WTC11 (cell line): ENCODE measurements around the gene GARS1. TPM values are rescaled to one million over a fixed set of nuclear protein-coding genes. Genes with fewer than 3 reads are reported as not detected.

Source experiments
- ATAC-seq: fragments of 200-7000 bp; cut with Tn5 transposase; 2 replicates; pipeline ENCODE4 v1.10.0; 2021; ENCODE audit warnings: mild to moderate bottlenecking, moderate library complexity
- CTCF ChIA-PET: fragments of 300-600 bp; sonication (Branson Sonifier 250); formaldehyde crosslinking; loops from one replicate; lab custom pipeline; 2021; ENCODE audit warnings: antibody characterized with exemption; lab: Charles Lee
- POLR2A ChIA-PET: fragments of 350-600 bp; sonication (Branson Sonifier 250); formaldehyde crosslinking; loops from one replicate; lab custom pipeline; 2021; ENCODE audit warnings: antibody characterized with exemption; lab: Charles Lee
- DNase-seq: peaks from one replicate; pipeline ENCODE4 v3.0.0; 2021; ENCODE audit warnings: low spot score
- H3K27ac Mint-ChIP-seq: 2 replicates; pipeline ENCODE4 v1.8.0; 2021; ENCODE audit warnings: mixed read lengths
- H3K27me3 Mint-ChIP-seq: 2 replicates; pipeline ENCODE4 v1.8.0; 2021; ENCODE audit warnings: low read depth, mild to moderate bottlenecking, moderate library complexity, mixed read lengths
- H3K36me3 Mint-ChIP-seq: 2 replicates; pipeline ENCODE4 v1.8.0; 2021; ENCODE audit warnings: mixed read lengths
- H3K4me1 Mint-ChIP-seq: 2 replicates; pipeline ENCODE4 v1.8.0; 2022; ENCODE audit warnings: mixed read lengths
- H3K4me3 Mint-ChIP-seq: 2 replicates; pipeline ENCODE4 v1.8.0; 2021; ENCODE audit warnings: mild to moderate bottlenecking, moderate library complexity, mixed read lengths
- H3K9me3 Mint-ChIP-seq: 2 replicates; pipeline ENCODE4 v1.8.0; 2021; ENCODE audit warnings: mixed read lengths
- AFF4 ChIP-seq: sonication (generic); formaldehyde crosslinking; IDR thresholded peaks from 2 replicates; pipeline ENCODE4 v1.8.1; 2023; ENCODE audit warnings: mild to moderate bottlenecking, missing genetic modification reagents, borderline replicate concordance
- ATF3 ChIP-seq: sonication (generic); formaldehyde crosslinking; conservative IDR thresholded peaks from 2 replicates; pipeline ENCODE4 v1.8.1; 2022; ENCODE audit warnings: mild to moderate bottlenecking, missing genetic modification reagents
- CREB1 ChIP-seq: sonication (generic); formaldehyde crosslinking; IDR thresholded peaks from 2 replicates; pipeline ENCODE4 v1.8.0; 2023; ENCODE audit warnings: mild to moderate bottlenecking, missing genetic modification reagents
- E2F4 ChIP-seq: sonication (generic); formaldehyde crosslinking; IDR thresholded peaks from 2 replicates; pipeline ENCODE4 v1.8.1; 2022; ENCODE audit warnings: low read depth, mild to moderate bottlenecking, moderate library complexity, missing genetic modification reagents, borderline replicate concordance
- E2F5 ChIP-seq: sonication (generic); formaldehyde crosslinking; IDR thresholded peaks from 2 replicates; pipeline ENCODE4 v1.8.1; 2022; ENCODE audit warnings: mild to moderate bottlenecking, moderate library complexity, missing genetic modification reagents
- GTF2I ChIP-seq: fragments of 250-450 bp; sonication (Bioruptor Pico); conservative IDR thresholded peaks from 2 replicates; pipeline ENCODE4 v1.4.0; 2021; ENCODE audit warnings: mild to moderate bottlenecking
- HMGXB4 ChIP-seq: sonication (generic); formaldehyde crosslinking; IDR thresholded peaks from 2 replicates; pipeline ENCODE4 v1.8.1; 2023; ENCODE audit warnings: mild to moderate bottlenecking, moderate library complexity, missing genetic modification reagents
- JAZF1 ChIP-seq: fragments of 250-450 bp; sonication (Bioruptor Pico); IDR thresholded peaks from 2 replicates; pipeline ENCODE4 v1.9.0; 2021; ENCODE audit warnings: moderate library complexity, mild to moderate bottlenecking, inconsistent platforms
- KAT7 ChIP-seq: sonication (generic); formaldehyde crosslinking; IDR thresholded peaks from 2 replicates; pipeline ENCODE4 v1.8.1; 2023; ENCODE audit warnings: missing genetic modification reagents, mild to moderate bottlenecking, borderline replicate concordance
- MXD4 ChIP-seq: fragments of 250-450 bp; sonication (Bioruptor Pico); IDR thresholded peaks from 2 replicates; pipeline ENCODE4 v1.8.0; 2021; ENCODE audit warnings: mild to moderate bottlenecking, moderate library complexity, borderline replicate concordance
- NFE2L1 ChIP-seq: sonication (generic); formaldehyde crosslinking; IDR thresholded peaks from 2 replicates; pipeline ENCODE4 v1.8.1; 2023; ENCODE audit warnings: missing genetic modification reagents
- NR2C2 ChIP-seq: sonication (generic); formaldehyde crosslinking; IDR thresholded peaks from 2 replicates; pipeline ENCODE4 v1.8.0; 2022; ENCODE audit warnings: mild to moderate bottlenecking, missing genetic modification reagents
- NR3C1 ChIP-seq: sonication (generic); formaldehyde crosslinking; conservative IDR thresholded peaks from 2 replicates; pipeline ENCODE4 v1.8.1; 2023; ENCODE audit warnings: low read depth, mild to moderate bottlenecking, missing genetic modification reagents
- PRDM15 ChIP-seq: sonication (generic); formaldehyde crosslinking; IDR thresholded peaks from 2 replicates; pipeline ENCODE4 v1.8.0; 2022; ENCODE audit warnings: missing genetic modification reagents
- SMAD4 ChIP-seq: sonication (generic); formaldehyde crosslinking; IDR thresholded peaks from 2 replicates; pipeline ENCODE4 v1.8.0; 2022; ENCODE audit warnings: mild to moderate bottlenecking, missing genetic modification reagents
- TP53 ChIP-seq: sonication (generic); formaldehyde crosslinking; IDR thresholded peaks from 2 replicates; pipeline ENCODE4 v1.8.1; 2023; ENCODE audit warnings: mild to moderate bottlenecking, missing genetic modification reagents
- ZBTB21 ChIP-seq: sonication (generic); formaldehyde crosslinking; IDR thresholded peaks from 2 replicates; pipeline ENCODE4 v1.8.1; 2023; ENCODE audit warnings: mild to moderate bottlenecking, missing genetic modification reagents, borderline replicate concordance
- ZNF138 ChIP-seq: sonication (generic); formaldehyde crosslinking; conservative IDR thresholded peaks from 2 replicates; pipeline ENCODE4 v1.8.1; 2022; ENCODE audit warnings: mild to moderate bottlenecking, moderate library complexity, missing genetic modification reagents
- ZNF317 ChIP-seq: sonication (generic); formaldehyde crosslinking; IDR thresholded peaks from 2 replicates; pipeline ENCODE4 v1.8.1; 2023; ENCODE audit warnings: low read depth, mild to moderate bottlenecking, moderate library complexity, missing genetic modification reagents, borderline replicate concordance
- ZNF423 ChIP-seq: fragments of 250-450 bp; sonication (Bioruptor Pico); IDR thresholded peaks from 2 replicates; pipeline ENCODE4 v2.1.2; 2022; ENCODE audit warnings: mild to moderate bottlenecking, moderate library complexity
- ZSCAN18 ChIP-seq: fragments of 250-450 bp; sonication (Bioruptor Pico); IDR thresholded peaks from 2 replicates; pipeline ENCODE4 v2.1.2; 2022; ENCODE audit warnings: mild to moderate bottlenecking, moderate library complexity
- total RNA-seq: library from RNA; stranded (reverse); gene quantifications from 3 replicates; pipeline ENCODE4 v1.2.3, GENCODE V29; 2021

GARS1 gene
- total RNA-seq, 1 experiment from 2014 or later: 236 TPM

- Mint-ChIP-seq H3K9me3 (0 out of 2 replicates have a peak, but pooled peaks cover under 1% of the 10 kb centered on the region), H3K36me3 (no peaks in the 10 kb centered on the region), H3K27me3 (no peaks in the 10 kb centered on the region), H3K4me1 (peaks cover 5% of the 10 kb centered on the region; the same call in 1 of the 2 replicates), H3K27ac (no peak overlapping the region), H3K4me3 (no peak overlapping the region)
- no peak for ATAC-seq
- CTCF ChIA-PET: interaction anchor here (1.5 to 1.6 kb wide), 3 partner anchors 15 to 124 kb away, joined by 3 to 7 read pairs (median 6); partner anchors contain the start of gene CRHR2
- POLR2A ChIA-PET: no interaction called here
- TF ChIP-seq TP53 (CRISPR knock-in tag) (no peak), JAZF1 (CRISPR knock-in tag) (no peak), ZSCAN18 (CRISPR knock-in tag) (no peak), NR2C2 (no peak), ATF3 (CRISPR knock-in tag) (no peak), SMAD4 (no peak), ZNF423 (CRISPR knock-in tag) (no peak), NFE2L1 (CRISPR knock-in tag) (no peak), MXD4 (CRISPR knock-in tag) (no peak), HMGXB4 (no peak), PRDM15 (CRISPR knock-in tag) (no peak), AFF4 (CRISPR knock-in tag) (no peak), CREB1 (CRISPR knock-in tag) (no peak), GTF2I (CRISPR knock-in tag) (no peak)
- TF ChIP-seq, all 79 proteins: peak for 0
- no peak for DNase-seq
Observed at GRCh38 chr7:30667172-30667571, 72.5 kb downstream of the GARS1 start.

- H3K4me3 Mint-ChIP-seq: no peak overlapping the region
- peaks cover 5% of the 10 kb centered on the region; the same call in 1 of the 2 replicates for H3K4me1 Mint-ChIP-seq
- no peak overlapping the region for H3K27ac Mint-ChIP-seq
- no peaks in the 10 kb centered on the region for H3K36me3 Mint-ChIP-seq
- ATAC-seq: peak; percentile 26; the same call in 1 of the 2 replicates
- ChIA-PET CTCF (interaction anchor here (1.6 kb wide), 2 partner anchors 14 to 123 kb away, joined by 6 to 7 read pairs; partner anchors contain the start of gene CRHR2), POLR2A (no interaction called here)
- H3K9me3 Mint-ChIP-seq: 0 out of 2 replicates have a peak, but pooled peaks cover 5% of the 10 kb centered on the region
- no peak for DNase-seq
- no peaks in the 10 kb centered on the region for H3K27me3 Mint-ChIP-seq
- TF ChIP-seq E2F5 (no peak), KAT7 (CRISPR knock-in tag) (no peak), ZNF138 (CRISPR knock-in tag) (no peak), ZNF317 (CRISPR knock-in tag) (no peak), ZBTB21 (CRISPR knock-in tag) (no peak), NR3C1 (CRISPR knock-in tag) (no peak), E2F4 (CRISPR knock-in tag) (no peak)
Observed at GRCh38 chr7:30668102-30668501, 73.4 kb downstream of the GARS1 start.
